Tibial artery (tissue), 4 donors: ENCODE results near the gene EXOSC2.

Source experiments
- DNase-seq, 2 donors: peaks; one replicate each; pipeline ENCODE4 v3.0.0-alpha.2; 2019
- H3K27ac ChIP-seq, 2 donors: fragments of 200-600 bp; sonication (generic) in 1 of 2; 1 replicate in 1 of 2; 2 replicates in 1 of 2; pipeline ENCODE4 v1.5.1; 2018 to 2019; ENCODE audit warnings: mild to moderate bottlenecking in 1 of 2
- H3K27me3 ChIP-seq, 2 donors: fragments of 200-600 bp; sonication (generic) in 1 of 2; one replicate each; pipeline versions ENCODE4 v1.5.1 to v1.6.0; 2016 to 2019
- H3K36me3 ChIP-seq, 3 donors: fragments of 200-600 bp; sonication (generic) in 2 of 3; one replicate each; pipeline ENCODE4 v1.5.1; 2016 to 2019; ENCODE audit warnings: mild to moderate bottlenecking in 2 of 3
- H3K4me1 ChIP-seq, 4 donors: fragments of 200-600 bp; sonication (generic) in 2 of 4; 1 replicate in 3 of 4; 2 replicates in 1 of 4; pipeline ENCODE4 v1.5.1; 2016 to 2019
- H3K4me3 ChIP-seq, 2 donors: fragments of 200-600 bp; sonication (generic) in 1 of 2; 1 replicate in 1 of 2; 2 replicates in 1 of 2; pipeline ENCODE4 v1.5.1; 2018 to 2019; ENCODE audit warnings: mild to moderate bottlenecking in 2 of 2
- H3K9me3 ChIP-seq, 3 donors: fragments of 200-600 bp; sonication (generic) in 1 of 3; one replicate each; pipeline ENCODE4 v1.5.1; 2016 to 2019
- CTCF ChIP-seq, 2 experiments: fragments of 200-600 bp in 1 of 2; fragments of 450-650 bp in 1 of 2; IDR thresholded peaks; one replicate each; pipeline ENCODE4 v1.5.1; 2017 to 2019; ENCODE audit warnings: antibody characterized with exemption in 2 of 2, mild to moderate bottlenecking in 1 of 2, moderate library complexity in 1 of 2
- intact Hi-C: fragments of 100-400 bp; cut with DNase I; formaldehyde crosslinking; loops from one replicate; pipeline ENCODE4 v1.15.0; 2023; ENCODE audit warnings: low total_unique reads

Gene EXOSC2

GRCh38 chr9:130693101-130693425 is 517 bp upstream of the EXOSC2 start:
- H3K27ac ChIP-seq, result peak overlapping the region; percentile 58 to 63
- no peak for DNase-seq
- no peak for TF ChIP-seq CTCF (IDR thresholded peaks at IDR 0.05)
- intact Hi-C loops, result no loop called here
- peaks cover 0 to 36% (median 25%) of the 10 kb centered on the region in 4 donors for H3K4me1 ChIP-seq
- peak overlapping the region; percentile 61 to 85 for H3K4me3 ChIP-seq
- peaks cover 8 to 30% (median 24%) of the 10 kb centered on the region in 3 donors for H3K36me3 ChIP-seq
- no peaks in the 10 kb centered on the region for H3K9me3 ChIP-seq
- H3K27me3 ChIP-seq, result no peaks in the 10 kb centered on the region

GRCh38 chr9:130694205-130694604 is 625 bp downstream of the EXOSC2 start:
- Histone ChIP-seq H3K27ac (peak overlapping the region; percentile 58 to 63), H3K4me3 (peak overlapping the region; percentile 61 to 85), H3K36me3 (peaks cover 12 to 42% (median 34%) of the 10 kb centered on the region in 3 donors), H3K27me3 (no peaks in the 10 kb centered on the region), H3K9me3 (no peaks in the 10 kb centered on the region), H3K4me1 (peaks cover 0 to 36% (median 25%) of the 10 kb centered on the region in 4 donors)
- no peak for TF ChIP-seq CTCF (IDR thresholded peaks at IDR 0.05)
- DNase-seq, result no peak
- intact Hi-C loops, result no loop called here

DNA sequence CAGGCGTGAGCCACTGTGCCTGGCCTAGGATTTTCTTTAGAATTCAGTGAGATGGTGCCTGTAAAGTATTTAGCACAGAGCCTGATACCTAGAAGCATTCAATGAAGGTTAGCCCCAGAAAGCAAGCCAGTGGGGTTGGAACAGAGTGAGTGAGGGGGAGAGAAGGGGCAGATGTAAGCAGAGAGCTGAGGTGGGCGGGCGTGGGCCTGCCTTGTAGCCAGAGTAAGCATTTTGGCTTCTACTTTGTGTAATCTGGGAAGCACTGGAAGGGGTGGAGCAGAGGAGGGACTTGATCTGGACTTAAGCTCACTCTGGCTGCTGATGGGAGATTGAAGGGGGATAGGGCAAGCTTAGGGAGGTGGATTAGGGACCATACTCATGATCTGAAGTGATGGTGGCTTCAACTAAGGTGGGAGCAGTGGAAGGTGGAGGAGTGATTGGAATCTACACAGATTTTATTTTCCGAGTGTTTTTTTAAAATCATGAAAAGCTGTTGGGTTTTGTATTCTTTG is 2.6 kb downstream of the EXOSC2 start:
- no peak for DNase-seq
- no peaks in the 10 kb centered on the region for H3K9me3 ChIP-seq
- no peaks in the 10 kb centered on the region for H3K27me3 ChIP-seq
- no peak for TF ChIP-seq CTCF (IDR thresholded peaks at IDR 0.05)
- H3K4me1 ChIP-seq, result peaks cover 0 to 36% (median 25%) of the 10 kb centered on the region in 4 donors
- H3K36me3 ChIP-seq, result peaks cover 17 to 56% (median 46%) of the 10 kb centered on the region in 3 donors
- H3K4me3 ChIP-seq, result no peak overlapping the region
- intact Hi-C loops, result no loop called here
- H3K27ac ChIP-seq, result no peak overlapping the region

GRCh38 chr9:130696996-130697395 is 3.4 kb downstream of the EXOSC2 start:
- DNase-seq, result no peak
- Histone ChIP-seq H3K9me3 (no peaks in the 10 kb centered on the region), H3K36me3 (peaks cover 17 to 64% (median 50%) of the 10 kb centered on the region in 3 donors), H3K4me3 (no peak overlapping the region), H3K27me3 (no peaks in the 10 kb centered on the region), H3K27ac (no peak overlapping the region), H3K4me1 (peaks cover 0 to 43% (median 29%) of the 10 kb centered on the region in 4 donors)
- intact Hi-C loops, result no loop called here
- TF ChIP-seq CTCF (IDR thresholded peaks at IDR 0.05), result no peak

- no peaks in the 10 kb centered on the region for H3K27me3 ChIP-seq
- no peak for DNase-seq
- intact Hi-C loops, result no loop called here
- H3K9me3 ChIP-seq, result no peaks in the 10 kb centered on the region
- peaks cover 0 to 33% (median 26%) of the 10 kb centered on the region in 4 donors for H3K4me1 ChIP-seq
- no peak overlapping the region for H3K4me3 ChIP-seq
- no peak overlapping the region for H3K27ac ChIP-seq
- no peak for TF ChIP-seq CTCF (IDR thresholded peaks at IDR 0.05)
- peaks cover 27 to 79% (median 65%) of the 10 kb centered on the region in 3 donors for H3K36me3 ChIP-seq
Measured at GRCh38 chr9:130698514-130698913, 4.9 kb downstream of the EXOSC2 start.

- intact Hi-C loops, result no loop called here
- H3K36me3 ChIP-seq, result peaks cover 33 to 84% (median 70%) of the 10 kb centered on the region in 3 donors
Measured at GRCh38 chr9:130699047-130699446, 5.5 kb downstream of the EXOSC2 start.

More at GRCh38 chr9:130699047-130699446, 5.5 kb downstream of the EXOSC2 start:
- no peaks in the 10 kb centered on the region for H3K9me3 ChIP-seq
- no peaks in the 10 kb centered on the region for H3K27me3 ChIP-seq
- peaks cover 0 to 31% (median 24%) of the 10 kb centered on the region in 4 donors for H3K4me1 ChIP-seq
- H3K27ac ChIP-seq, result no peak overlapping the region
- no peak for TF ChIP-seq CTCF (IDR thresholded peaks at IDR 0.05)
- no peak overlapping the region for H3K4me3 ChIP-seq
- DNase-seq, result no peak
